GM12865 (cell line): ENCODE results near the gene PRRX1.

ENCODE experiments used
- DNase-seq: peaks from one replicate; pipeline ENCODE4 v3.0.0; 2010; ENCODE audit warnings: low read depth
- H3K4me3 ChIP-seq: 2 replicates; pipeline ENCODE4 v1.5.1; 2011; ENCODE audit warnings: mild to moderate bottlenecking, low read depth, low read length, control low read depth
- TF ChIP-seq, protein P1 (sequence below): IDR thresholded peaks from 2 replicates; pipeline ENCODE4 v1.5.1; 2011; ENCODE audit warnings: low read length, control low read depth, low read depth, inconsistent platforms; ENCODE audit not compliant: insufficient read depth; ENCODE audit errors: missing control alignments

The PRRX1 gene

GRCh38 chr1:170659399-170660035 is 4.4 kb upstream of the PRRX1 start:
- TF ChIP-seq, protein P1, sequence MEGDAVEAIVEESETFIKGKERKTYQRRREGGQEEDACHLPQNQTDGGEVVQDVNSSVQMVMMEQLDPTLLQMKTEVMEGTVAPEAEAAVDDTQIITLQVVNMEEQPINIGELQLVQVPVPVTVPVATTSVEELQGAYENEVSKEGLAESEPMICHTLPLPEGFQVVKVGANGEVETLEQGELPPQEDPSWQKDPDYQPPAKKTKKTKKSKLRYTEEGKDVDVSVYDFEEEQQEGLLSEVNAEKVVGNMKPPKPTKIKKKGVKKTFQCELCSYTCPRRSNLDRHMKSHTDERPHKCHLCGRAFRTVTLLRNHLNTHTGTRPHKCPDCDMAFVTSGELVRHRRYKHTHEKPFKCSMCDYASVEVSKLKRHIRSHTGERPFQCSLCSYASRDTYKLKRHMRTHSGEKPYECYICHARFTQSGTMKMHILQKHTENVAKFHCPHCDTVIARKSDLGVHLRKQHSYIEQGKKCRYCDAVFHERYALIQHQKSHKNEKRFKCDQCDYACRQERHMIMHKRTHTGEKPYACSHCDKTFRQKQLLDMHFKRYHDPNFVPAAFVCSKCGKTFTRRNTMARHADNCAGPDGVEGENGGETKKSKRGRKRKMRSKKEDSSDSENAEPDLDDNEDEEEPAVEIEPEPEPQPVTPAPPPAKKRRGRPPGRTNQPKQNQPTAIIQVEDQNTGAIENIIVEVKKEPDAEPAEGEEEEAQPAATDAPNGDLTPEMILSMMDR, result no peak
- DNase-seq, result no peak
- no peak overlapping the region for H3K4me3 ChIP-seq

DNA sequence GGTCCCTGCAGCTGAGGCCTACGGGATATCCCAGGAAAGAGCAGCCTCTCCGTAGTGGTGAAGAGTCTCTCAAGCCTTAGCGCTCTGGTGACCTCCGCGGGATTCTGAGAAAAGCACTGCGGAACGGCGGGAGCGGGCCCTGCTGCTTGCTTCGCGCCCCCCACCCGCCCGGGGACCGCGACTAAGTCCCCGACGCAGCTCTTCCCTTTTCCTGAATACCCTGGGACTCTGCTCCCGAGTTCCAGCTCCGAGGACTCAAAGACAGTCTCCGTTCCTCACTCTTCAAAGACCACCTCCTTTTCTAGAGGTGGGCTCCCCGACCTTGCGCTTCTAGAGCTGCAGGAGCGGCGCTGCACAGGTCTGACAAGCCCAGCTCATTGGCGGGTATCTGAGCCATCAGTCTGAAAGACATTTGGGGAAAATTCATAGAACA is 3.6 kb upstream of the PRRX1 start:
- TF ChIP-seq, protein P1, result no peak
- no peak for DNase-seq
- no peak overlapping the region for H3K4me3 ChIP-seq

- peak; percentile 27 for DNase-seq
- TF ChIP-seq, protein P1, result no peak
These were observed 2.9 kb upstream of the PRRX1 start for GRCh38 chr1:170660871-170661645.

GRCh38 chr1:170661646-170662411 is 2.1 kb upstream of the PRRX1 start:
- no peak for DNase-seq
- TF ChIP-seq, protein P1, result no peak

More at GRCh38 chr1:170660871-170661645, 2.9 kb upstream of the PRRX1 start:
- peak overlapping the region; percentile 29; the same call in 1 of the 2 replicates for H3K4me3 ChIP-seq

DNA sequence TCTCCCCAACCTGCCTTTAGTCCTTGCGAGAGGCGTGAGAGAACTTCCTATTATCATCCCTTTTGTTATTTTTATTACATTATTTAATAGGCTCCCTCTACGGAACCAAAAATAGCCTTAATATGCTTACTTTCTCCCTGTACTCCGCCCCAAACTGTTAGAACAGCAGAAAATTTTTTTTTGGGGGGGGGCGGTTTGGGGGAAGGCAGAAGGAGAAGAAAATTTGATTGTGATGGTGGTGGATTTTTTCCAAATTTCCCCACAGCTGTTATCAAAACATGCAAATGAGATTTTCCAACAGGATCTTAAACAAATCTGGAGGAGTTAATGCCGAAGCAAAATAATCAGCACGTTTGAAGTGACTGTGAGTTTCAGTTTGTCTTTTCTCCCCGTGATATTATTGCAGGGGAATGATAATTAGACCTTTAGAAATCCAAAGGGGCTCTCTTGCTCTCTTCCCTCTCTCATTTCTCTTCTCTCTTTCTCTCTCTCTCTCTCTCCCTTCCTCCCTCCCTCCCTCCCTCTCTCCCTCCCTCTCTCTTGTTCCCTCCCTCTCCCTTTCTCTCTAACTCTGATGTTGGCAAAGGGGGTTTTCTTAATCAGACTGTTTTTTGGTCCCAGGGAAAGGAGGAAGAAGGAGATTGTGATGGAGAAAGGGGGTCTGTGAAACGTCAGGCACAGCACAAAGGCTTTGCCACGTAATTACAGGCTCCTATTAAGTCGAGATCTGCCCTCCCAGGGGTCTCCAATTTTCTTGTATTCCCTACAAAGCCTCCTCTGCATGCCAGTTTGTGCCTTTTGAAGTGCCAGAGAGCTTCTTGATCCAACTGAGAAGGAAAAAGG is 1.1 kb upstream of the PRRX1 start:
- TF ChIP-seq, protein P1, result no peak
- DNase-seq, result no peak
- H3K4me3 ChIP-seq, result peak overlapping the region; percentile 40

More at GRCh38 chr1:170661646-170662411, 2.1 kb upstream of the PRRX1 start:
- peak overlapping the region; percentile 40; the same call in 1 of the 2 replicates for H3K4me3 ChIP-seq
